Measurements from ENCODE around the gene FKBP2. TPM values are rescaled to one million over a fixed set of nuclear protein-coding genes. Genes with fewer than 3 reads are reported as not detected.

Gene FKBP2
- total and polyA plus RNA-seq, 2 of the 13 experiments (the other 11 are each of a cell fraction or from before 2014, with no cell fraction given), result 30.1 to 53.3 TPM

DNA sequence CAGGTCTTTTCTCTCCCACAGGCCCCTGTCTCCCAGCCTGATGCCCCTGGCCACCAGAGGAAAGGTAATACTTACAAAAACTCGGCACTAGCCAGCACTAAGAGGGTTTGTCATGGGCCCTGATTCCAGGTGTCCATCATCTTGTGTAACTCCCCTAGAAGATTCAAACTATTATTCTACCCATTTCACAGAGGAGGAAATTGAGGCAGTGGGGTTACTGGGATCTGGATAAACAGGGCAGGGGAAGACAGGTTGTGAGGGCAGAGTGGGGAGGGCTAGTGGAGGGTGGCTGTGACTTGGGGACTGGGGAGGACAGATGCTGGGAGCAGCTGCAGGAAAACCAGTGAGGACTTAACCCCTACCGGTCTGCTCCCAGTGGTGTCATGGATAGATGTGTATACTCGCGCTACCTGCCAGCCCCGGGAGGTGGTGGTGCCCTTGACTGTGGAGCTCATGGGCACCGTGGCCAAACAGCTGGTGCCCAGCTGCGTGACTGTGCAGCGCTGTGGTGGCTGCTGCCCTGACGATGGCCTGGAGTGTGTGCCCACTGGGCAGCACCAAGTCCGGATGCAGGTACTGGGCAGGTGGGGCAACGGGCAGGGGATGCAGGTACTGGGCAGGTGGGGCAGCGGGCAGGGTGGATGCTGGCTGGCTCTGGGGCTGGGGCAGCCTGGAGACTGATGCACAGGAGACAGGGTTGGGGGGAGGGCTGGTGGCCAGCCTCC, 5.3 kb upstream of the FKBP2 start (continued):
- TF ChIP-seq, protein P1, sequence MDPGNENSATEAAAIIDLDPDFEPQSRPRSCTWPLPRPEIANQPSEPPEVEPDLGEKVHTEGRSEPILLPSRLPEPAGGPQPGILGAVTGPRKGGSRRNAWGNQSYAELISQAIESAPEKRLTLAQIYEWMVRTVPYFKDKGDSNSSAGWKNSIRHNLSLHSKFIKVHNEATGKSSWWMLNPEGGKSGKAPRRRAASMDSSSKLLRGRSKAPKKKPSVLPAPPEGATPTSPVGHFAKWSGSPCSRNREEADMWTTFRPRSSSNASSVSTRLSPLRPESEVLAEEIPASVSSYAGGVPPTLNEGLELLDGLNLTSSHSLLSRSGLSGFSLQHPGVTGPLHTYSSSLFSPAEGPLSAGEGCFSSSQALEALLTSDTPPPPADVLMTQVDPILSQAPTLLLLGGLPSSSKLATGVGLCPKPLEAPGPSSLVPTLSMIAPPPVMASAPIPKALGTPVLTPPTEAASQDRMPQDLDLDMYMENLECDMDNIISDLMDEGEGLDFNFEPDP (CRISPR knock-in tag; conservative IDR thresholded peaks at IDR 0.05), result no peak
- peak; percentile 84 for TF ChIP-seq ZMYM3 (CRISPR knock-in tag; IDR thresholded peaks at IDR 0.05)
- TF ChIP-seq RFXAP (CRISPR knock-in tag; IDR thresholded peaks at IDR 0.05; ENCODE audit: borderline replicate concordance), result no peak
- 0 out of 2 replicates have a peak, but pooled peaks have one; percentile 1 for TF ChIP-seq PHF8 (CRISPR knock-in tag; IDR thresholded peaks at IDR 0.05)
- no peak for TF ChIP-seq CCAR2 (optimal IDR thresholded peaks at IDR 0.05; ENCODE audit: low read depth, low read length)
- TF ChIP-seq PHF20 (CRISPR knock-in tag; IDR thresholded peaks at IDR 0.05), result no peak
- TF ChIP-seq CBX2 (IDR thresholded peaks at IDR 0.05; ENCODE audit: low read depth, low read length), result no peak
- TF ChIP-seq CBX2 (CRISPR knock-in tag; IDR thresholded peaks at IDR 0.05; ENCODE audit: low read depth), result no peak
- TF ChIP-seq FOXM1 (CRISPR knock-in tag; IDR thresholded peaks at IDR 0.05), result no peak
- TF ChIP-seq ZFX (CRISPR knock-in tag; IDR thresholded peaks at IDR 0.05; ENCODE audit: low read depth), result no peak
- 0 out of 2 replicates have a peak, but pooled peaks have one; percentile 51 for TF ChIP-seq KDM1A (CRISPR knock-in tag; IDR thresholded peaks at IDR 0.05)
- no peak for TF ChIP-seq RARG (CRISPR knock-in tag; IDR thresholded peaks at IDR 0.05; ENCODE audit: low read depth)
- TF ChIP-seq LCORL (IDR thresholded peaks at IDR 0.05), result no peak
- no peak for TF ChIP-seq LCORL (CRISPR knock-in tag; IDR thresholded peaks at IDR 0.05)
- TF ChIP-seq, protein P2, sequence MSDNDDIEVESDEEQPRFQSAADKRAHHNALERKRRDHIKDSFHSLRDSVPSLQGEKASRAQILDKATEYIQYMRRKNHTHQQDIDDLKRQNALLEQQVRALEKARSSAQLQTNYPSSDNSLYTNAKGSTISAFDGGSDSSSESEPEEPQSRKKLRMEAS (IDR thresholded peaks at IDR 0.05), result peak; percentile 3; the same call in 1 of the 2 replicates
- no peak for TF ChIP-seq ZBTB38 (CRISPR knock-in tag; IDR thresholded peaks at IDR 0.05)
- TF ChIP-seq, protein P3, sequence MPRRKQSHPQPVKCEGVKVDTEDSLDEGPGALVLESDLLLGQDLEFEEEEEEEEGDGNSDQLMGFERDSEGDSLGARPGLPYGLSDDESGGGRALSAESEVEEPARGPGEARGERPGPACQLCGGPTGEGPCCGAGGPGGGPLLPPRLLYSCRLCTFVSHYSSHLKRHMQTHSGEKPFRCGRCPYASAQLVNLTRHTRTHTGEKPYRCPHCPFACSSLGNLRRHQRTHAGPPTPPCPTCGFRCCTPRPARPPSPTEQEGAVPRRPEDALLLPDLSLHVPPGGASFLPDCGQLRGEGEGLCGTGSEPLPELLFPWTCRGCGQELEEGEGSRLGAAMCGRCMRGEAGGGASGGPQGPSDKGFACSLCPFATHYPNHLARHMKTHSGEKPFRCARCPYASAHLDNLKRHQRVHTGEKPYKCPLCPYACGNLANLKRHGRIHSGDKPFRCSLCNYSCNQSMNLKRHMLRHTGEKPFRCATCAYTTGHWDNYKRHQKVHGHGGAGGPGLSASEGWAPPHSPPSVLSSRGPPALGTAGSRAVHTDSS (CRISPR knock-in tag; conservative IDR thresholded peaks at IDR 0.05), result no peak
- no peak for TF ChIP-seq ZNF850 (CRISPR knock-in tag; conservative IDR thresholded peaks at IDR 0.05)

All from HepG2 (cell line).